Peyer's patch (tissue), 4 donors: ENCODE results near the gene E2F2. TPM values are rescaled to one million over a fixed set of nuclear protein-coding genes. Genes with fewer than 3 reads are reported as not detected.

Experiments
- DNase-seq, 3 donors: peaks; one replicate each; pipeline ENCODE4 v3.0.0-alpha.2; 2017 to 2019
- H3K27ac ChIP-seq, 4 donors: fragments of 200-600 bp; sonication (generic); one replicate each; pipeline ENCODE4 v1.5.1; 2016 to 2019
- H3K27me3 ChIP-seq, 2 donors: fragments of 200-600 bp; sonication (generic); one replicate each; pipeline ENCODE4 v1.5.1; 2019
- H3K36me3 ChIP-seq, 3 donors: fragments of 200-600 bp; sonication (generic); one replicate each; pipeline ENCODE4 v1.5.1; 2016 to 2019
- H3K4me1 ChIP-seq, 4 donors: fragments of 200-600 bp; sonication (generic); one replicate each; pipeline ENCODE4 v1.5.1; 2016 to 2019
- H3K4me3 ChIP-seq, 4 donors: fragments of 200-600 bp; sonication (generic); 1 replicate in 3 of 4; 2 replicates in 1 of 4; pipeline ENCODE4 v1.5.1; 2016 to 2019; ENCODE audit warnings: mild to moderate bottlenecking in 1 of 4
- H3K9me3 ChIP-seq, 4 donors: fragments of 200-600 bp; sonication (generic); one replicate each; pipeline ENCODE4 v1.5.1; 2016 to 2019; ENCODE audit warnings: mild to moderate bottlenecking in 1 of 4
- POLR2A ChIP-seq, 2 donors: fragments of 450-650 bp; IDR thresholded peaks; one replicate each; pipeline ENCODE4 v1.5.1; 2017; ENCODE audit warnings: antibody characterized with exemption in 2 of 2, mild to moderate bottlenecking in 2 of 2, moderate library complexity in 2 of 2
- total RNA-seq, 4 donors: library from RNA; depleted of rRNA; stranded (reverse); fragments of >200 nt; gene quantifications; one replicate each; pipeline ENCODE4 v1.1.0, GENCODE V29; 2016
- TF ChIP-seq, protein P1 (sequence below), 6 experiments: fragments of 450-650 bp in 4 of 6; fragments of 200-600 bp in 2 of 6; sonication (generic) in 1 of 6; IDR thresholded peaks; one replicate each; pipeline ENCODE4 v1.5.1; 2017 to 2019; ENCODE audit warnings: antibody characterized with exemption in 6 of 6, mild to moderate bottlenecking in 3 of 6, moderate library complexity in 1 of 6

Gene E2F2
- total RNA-seq, 4 donors from 2014 or later: 6.8 to 16.4 (median 13.6) TPM

DNA sequence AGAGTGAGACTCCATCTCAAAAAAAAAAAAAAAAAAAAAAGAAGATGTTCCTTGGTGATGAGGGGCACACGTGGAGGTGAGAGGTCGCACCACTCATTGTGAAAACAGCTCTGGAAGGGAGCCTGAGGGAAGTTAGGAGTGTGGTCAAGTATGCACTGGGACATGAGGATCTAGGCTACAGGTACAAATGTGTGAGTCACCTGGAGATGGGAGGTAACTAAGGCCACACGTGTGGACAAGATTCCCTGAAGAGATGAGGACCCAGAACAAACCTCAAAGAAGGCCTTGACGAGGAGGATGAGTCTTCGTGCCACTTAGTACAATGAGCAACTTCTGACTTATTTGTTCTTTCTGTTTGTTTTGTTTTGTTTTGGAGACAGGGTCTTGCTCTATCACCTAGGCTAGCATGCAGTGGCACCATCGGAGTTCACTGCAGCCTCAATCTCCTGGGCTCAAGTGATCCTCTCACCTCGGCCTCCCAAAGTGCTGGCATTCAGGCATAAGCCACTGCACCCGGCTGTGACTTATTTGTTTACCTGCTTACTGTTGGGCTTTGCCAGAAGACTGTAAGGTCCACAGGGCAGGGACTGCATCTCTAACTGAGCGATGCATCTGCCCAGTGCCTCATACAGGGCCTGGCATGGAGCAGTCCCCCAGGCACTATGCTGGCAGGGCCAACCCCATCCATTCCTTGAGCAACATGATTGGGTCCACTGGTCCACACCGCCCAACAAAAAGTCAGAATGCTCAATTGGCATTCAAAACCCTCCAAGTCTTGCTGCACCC is 53.5 kb downstream of the E2F2 start:
- Histone ChIP-seq H3K9me3 (no peaks in the 10 kb centered on the region), H3K36me3 (no peaks in the 10 kb centered on the region), H3K4me3 (no peak overlapping the region), H3K27ac (no peak overlapping the region), H3K27me3 (no peaks in the 10 kb centered on the region), H3K4me1 (no peaks in the 10 kb centered on the region)
- DNase-seq: no peak
- no peak for TF ChIP-seq POLR2A (IDR thresholded peaks at IDR 0.05)
- TF ChIP-seq, protein P1, sequence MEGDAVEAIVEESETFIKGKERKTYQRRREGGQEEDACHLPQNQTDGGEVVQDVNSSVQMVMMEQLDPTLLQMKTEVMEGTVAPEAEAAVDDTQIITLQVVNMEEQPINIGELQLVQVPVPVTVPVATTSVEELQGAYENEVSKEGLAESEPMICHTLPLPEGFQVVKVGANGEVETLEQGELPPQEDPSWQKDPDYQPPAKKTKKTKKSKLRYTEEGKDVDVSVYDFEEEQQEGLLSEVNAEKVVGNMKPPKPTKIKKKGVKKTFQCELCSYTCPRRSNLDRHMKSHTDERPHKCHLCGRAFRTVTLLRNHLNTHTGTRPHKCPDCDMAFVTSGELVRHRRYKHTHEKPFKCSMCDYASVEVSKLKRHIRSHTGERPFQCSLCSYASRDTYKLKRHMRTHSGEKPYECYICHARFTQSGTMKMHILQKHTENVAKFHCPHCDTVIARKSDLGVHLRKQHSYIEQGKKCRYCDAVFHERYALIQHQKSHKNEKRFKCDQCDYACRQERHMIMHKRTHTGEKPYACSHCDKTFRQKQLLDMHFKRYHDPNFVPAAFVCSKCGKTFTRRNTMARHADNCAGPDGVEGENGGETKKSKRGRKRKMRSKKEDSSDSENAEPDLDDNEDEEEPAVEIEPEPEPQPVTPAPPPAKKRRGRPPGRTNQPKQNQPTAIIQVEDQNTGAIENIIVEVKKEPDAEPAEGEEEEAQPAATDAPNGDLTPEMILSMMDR (IDR thresholded peaks at IDR 0.05): no peak

DNA sequence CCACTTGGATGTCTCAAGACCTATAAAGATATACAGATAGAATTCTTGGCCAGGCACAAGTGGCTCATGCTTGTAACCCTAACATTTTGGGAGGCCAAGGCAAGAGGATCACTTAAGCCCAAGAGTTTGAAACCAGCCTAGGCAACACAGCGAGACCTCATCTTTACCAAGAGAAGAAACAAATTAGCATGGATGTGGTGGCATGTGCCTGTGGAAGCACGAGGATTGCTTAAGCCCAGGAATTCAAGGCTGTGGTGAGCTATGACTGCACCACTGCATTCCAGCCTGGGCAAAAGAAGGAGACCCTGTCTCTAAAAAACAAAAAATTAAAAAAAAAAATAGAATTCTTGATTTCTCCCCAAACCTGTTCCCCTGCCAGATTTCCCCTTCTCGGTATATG is 55.4 kb downstream of the E2F2 start:
- H3K4me3 ChIP-seq: no peak overlapping the region
- no peak for TF ChIP-seq POLR2A (IDR thresholded peaks at IDR 0.05)
- TF ChIP-seq, protein P1 (IDR thresholded peaks at IDR 0.05): no peak
- no peaks in the 10 kb centered on the region for H3K27me3 ChIP-seq
- DNase-seq: no peak
- H3K36me3 ChIP-seq: no peaks in the 10 kb centered on the region
- no peaks in the 10 kb centered on the region for H3K4me1 ChIP-seq
- H3K9me3 ChIP-seq: no peaks in the 10 kb centered on the region
- H3K27ac ChIP-seq: no peak overlapping the region

DNA sequence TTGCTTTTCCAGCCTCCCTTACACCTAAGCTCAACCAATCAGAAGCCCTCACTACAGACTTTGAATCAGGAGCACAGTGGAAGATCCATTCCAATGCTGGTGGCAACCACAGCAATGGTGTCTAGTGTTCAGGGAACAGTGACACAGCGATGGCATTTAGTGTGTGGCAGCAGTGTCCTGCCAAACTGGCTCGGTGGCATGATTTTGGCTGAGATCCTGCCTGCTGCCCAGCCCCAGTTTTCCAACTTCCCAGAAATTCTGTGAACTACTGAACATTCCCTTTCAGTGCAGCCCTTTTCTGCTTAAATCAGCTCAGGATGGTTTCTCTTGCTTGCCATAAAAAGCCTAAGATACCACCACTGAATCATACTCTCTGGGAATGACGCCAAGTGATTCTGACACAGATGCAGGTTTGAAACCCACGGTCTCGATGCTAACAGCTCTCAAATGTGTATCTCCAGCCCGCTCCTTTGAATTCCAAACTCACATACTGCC is 55.9 kb downstream of the E2F2 start:
- Histone ChIP-seq H3K36me3 (no peaks in the 10 kb centered on the region), H3K4me1 (no peaks in the 10 kb centered on the region), H3K4me3 (no peak overlapping the region), H3K27me3 (no peaks in the 10 kb centered on the region), H3K9me3 (no peaks in the 10 kb centered on the region), H3K27ac (no peak overlapping the region)
- no peak for TF ChIP-seq POLR2A (IDR thresholded peaks at IDR 0.05)
- TF ChIP-seq, protein P1 (IDR thresholded peaks at IDR 0.05): no peak
- no peak for DNase-seq

DNA sequence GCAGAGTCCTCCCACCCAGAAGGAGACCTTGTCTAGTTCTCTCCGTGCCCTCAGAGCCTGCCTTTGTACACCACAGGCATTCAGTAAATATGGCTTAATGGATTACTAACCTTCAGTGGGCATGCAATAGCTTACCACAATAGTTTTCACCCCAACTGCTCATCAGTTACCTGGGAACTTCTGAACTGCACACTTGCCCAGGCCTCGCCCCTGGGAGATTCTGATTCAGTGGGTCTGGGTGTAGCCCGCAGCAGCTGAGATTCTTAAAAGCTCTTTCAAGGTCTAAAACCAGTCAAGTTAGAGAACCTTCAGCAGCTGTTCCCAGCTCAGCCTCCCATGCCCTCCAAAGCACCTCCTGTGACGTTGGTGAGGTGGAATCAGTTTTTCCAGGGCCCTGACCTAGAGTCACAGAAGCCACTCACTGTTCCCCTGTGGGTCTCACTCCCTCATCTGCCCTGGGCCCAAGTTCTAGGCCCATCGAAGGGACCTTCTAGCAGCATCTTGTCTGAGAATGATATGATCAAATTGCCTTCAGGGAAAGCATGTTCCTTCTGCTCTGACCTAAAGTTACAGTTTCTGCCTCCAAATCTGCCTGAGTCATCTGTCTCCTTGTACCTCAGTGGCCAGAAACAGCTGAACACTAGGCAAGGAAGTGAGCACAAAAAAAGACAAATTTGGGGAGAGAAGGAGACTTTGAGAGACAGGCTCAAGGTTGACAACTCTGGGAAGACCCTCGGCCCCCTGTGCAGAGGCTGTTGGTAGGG is 57.8 kb downstream of the E2F2 start:
- TF ChIP-seq, protein P1 (IDR thresholded peaks at IDR 0.05): no peak
- TF ChIP-seq POLR2A (IDR thresholded peaks at IDR 0.05): no peak
- Histone ChIP-seq H3K4me1 (no peaks in the 10 kb centered on the region), H3K27me3 (no peaks in the 10 kb centered on the region), H3K36me3 (no peaks in the 10 kb centered on the region), H3K9me3 (no peaks in the 10 kb centered on the region), H3K4me3 (no peak overlapping the region), H3K27ac (no peak overlapping the region)
- no peak for DNase-seq

DNA sequence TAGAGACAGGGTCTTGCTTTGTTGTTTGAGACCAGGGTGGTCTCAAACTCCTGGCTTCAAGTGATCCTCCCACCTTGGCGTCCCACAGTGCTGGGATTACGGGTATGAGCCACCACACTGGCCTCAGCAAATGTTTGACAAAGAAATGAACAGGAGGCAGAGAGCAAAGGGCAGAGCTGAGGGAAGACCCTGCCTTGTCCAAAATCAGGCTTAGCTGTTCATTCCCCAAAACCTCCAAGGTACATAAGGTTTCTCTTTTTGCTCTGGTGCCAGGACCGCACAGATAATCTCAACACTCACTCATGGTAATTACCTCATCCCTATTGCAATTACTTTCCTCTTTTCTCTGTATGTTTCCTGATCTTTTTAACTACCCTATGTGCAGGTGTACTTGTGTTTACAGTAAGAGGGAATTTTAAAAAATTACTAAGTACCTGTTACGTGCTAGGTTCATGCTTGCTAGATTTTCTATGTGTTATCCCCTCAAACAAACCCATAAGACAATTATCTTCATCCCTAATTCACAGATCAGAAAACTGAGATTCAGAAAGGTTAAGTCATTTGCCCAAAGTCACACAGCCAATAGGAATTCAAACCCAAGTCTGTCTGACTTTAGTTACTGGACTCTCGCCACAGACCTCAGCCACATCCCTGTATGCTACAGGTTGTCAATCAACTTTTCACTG is 58.5 kb downstream of the E2F2 start:
- Histone ChIP-seq H3K27ac (no peak overlapping the region), H3K9me3 (no peaks in the 10 kb centered on the region), H3K27me3 (no peaks in the 10 kb centered on the region), H3K4me1 (no peaks in the 10 kb centered on the region), H3K36me3 (no peaks in the 10 kb centered on the region), H3K4me3 (no peak overlapping the region)
- no peak for DNase-seq
- TF ChIP-seq POLR2A (IDR thresholded peaks at IDR 0.05): no peak
- TF ChIP-seq, protein P1 (IDR thresholded peaks at IDR 0.05): no peak
